Measurements from ENCODE around the gene TEDDM1.
A peak's percentile ranks its signal among the peaks of the same experiment; 100 is the strongest.
"Not testable (repeated sequence)": the region's sequence is repeated elsewhere in the genome, so short reads cannot be mapped to it uniquely, and the experiment has no call there.

The TEDDM1 gene

GRCh38 chr1:182405578-182405977 is 5.1 kb upstream of the TEDDM1 start:
- no peak for DNase-seq

GRCh38 chr1:182404781-182405180 is 4.3 kb upstream of the TEDDM1 start:
- no peak for DNase-seq

GRCh38 chr1:182397653-182398393 is 2.6 kb downstream of the TEDDM1 start:
- no peak for DNase-seq

DNA sequence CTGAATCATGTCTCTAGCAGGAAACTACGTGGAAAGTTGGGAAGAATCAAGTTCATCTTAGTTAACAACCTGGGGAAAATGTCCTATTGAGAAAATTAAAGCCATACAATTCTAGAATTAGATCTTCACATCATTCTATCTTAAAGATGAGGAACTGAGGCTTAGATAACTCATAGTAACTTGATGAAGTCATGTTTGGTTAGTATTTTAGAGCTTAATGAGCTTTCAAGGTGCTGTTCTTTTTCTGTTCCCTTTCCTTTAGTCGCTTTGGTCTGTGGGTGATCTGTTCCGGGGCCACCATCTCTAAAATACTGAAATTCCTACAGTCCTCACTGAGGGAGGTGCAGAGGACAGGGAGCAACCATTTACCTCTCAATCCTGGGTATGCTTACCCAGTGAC is 4.6 kb downstream of the TEDDM1 start:
- no peak for DNase-seq

GRCh38 chr1:182394055-182394775 is 6.3 kb downstream of the TEDDM1 start:
- no peak for DNase-seq

DNA sequence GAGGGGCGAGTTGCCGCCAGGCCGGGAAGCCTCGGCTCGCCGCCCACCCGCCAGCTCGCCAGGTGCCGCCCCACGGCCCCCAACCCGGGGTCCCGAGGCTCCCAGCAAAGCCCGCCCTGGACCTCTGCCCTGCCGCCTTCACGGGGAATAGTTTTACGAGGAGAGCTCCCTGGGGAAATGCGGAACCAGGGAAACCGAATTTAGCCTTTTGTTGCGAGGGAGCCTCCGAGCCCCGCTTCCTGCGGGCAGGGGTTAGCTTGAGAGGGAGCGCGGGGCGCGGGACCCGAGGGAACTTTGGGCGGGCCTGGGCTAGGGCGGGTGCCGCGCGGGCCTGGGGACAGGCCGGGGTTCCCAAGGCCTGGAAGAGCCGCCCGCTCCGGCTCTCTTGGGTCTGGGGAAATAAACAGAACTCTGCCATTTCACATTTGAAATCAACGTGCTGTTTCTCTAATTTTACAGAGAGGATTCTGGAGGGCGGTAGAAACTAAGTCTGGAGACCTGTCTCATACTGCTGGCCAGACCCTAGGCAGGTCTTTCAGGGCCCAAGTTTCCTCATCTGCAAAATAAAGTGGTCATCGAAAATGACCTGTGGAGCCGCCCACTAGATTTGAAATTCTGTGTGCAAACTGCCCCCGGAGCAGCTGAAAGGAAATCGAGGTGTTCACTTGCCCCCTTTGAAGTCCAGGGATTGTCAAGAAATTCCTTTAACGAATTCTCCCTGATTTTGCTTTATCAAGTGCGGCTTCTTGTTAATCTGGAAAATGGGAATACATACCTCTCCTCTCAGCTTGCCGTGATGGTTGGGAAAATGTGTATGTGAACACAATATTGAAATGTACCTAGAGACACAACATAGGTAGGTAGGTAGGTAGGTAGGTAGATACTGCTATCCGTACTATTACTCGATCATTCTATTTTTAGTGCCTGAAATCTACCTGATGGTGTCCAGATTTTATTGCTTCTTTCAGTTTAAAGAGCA is 8.1 kb downstream of the TEDDM1 start:
- DNase-seq = no peak

DNA sequence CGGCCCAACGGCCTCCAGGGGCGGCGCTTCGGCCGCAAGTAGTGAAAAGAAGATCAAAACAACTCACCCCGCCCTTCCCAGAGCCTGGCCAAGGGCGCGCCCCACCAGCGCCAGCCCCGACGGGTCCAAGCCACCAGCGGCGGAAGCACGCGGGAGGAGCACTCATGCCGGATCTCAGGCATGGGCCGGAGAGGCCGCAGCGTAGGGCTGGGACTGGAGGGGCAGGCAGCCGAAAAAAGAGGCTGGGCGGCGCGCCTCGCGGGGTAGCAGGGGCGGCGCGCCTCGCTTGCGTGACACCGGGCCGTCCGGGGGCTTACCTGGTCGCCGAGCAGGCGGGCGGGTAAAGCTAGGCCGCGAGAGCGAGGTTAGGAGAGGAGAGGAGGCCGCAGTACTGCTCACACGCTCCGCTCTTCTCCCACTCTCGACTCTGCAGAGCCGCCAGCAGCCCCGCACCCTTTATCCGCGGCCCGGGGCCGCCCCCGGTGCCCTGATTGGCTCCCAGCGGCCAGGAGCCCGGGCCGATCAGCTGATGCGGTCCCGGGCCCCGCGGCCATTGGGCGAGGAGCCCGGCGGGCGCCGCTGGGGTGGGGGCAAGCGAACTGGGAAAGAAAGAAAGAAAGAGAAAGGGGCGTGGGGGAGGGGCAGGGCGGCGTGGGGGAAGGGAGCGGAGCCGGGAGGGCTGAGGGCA is 9.0 kb downstream of the TEDDM1 start, which contains the start of gene GLUL:
Gene GLUL, minus strand, starts transcription at position 429 of the 688 bp plus-strand sequence. CDS start 3,053 bp downstream, outside the sequence.
- DNase-seq = peak; percentile 77

DNA sequence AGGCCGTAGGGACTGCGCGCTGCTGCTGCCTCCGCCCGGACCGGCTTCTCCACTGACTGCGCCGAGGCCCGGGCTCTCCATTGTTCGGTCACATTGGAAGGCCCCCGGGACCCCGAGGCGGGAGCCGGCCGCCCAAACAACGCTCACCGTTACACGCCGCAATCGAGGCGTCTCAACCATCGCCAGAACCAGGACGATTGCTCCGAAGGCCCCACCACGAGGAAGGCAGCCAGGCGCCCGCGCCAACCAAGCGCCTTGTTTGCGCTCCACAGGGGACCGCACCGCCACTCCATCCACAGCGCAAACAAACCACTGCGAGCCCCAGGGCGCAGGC is 9.5 kb downstream of the TEDDM1 start:
- no peak for DNase-seq

GRCh38 chr1:182389619-182390047 is 10.8 kb downstream of the TEDDM1 start:
- no peak for DNase-seq

GRCh38 chr1:182388392-182389134 is 11.9 kb downstream of the TEDDM1 start:
- DNase-seq = no peak

GRCh38 chr1:182387566-182387965 is 12.9 kb downstream of the TEDDM1 start:
- DNase-seq = no peak

DNA sequence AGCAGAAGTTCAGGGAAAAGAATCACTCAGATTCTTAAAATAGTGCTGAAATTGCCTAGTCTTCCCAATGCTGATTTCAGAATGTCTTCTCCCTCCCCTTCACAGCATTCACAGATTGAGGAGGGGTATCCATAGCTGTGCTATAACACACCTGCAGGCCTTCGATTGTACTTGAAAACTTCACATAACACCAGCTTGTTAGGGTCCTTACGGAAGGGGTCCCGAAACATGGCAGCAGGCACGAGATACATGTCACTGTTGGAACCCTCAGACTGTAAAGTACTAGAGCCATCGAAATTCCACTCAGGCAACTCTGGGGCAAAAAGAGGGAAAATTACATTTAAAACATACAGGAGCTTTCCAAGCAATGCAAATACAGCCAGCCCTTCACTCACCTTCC is 13.5 kb downstream of the TEDDM1 start:
- no peak for DNase-seq

- no peak for DNase-seq
Measured at GRCh38 chr1:182385885-182386853, 14.3 kb downstream of the TEDDM1 start.

GRCh38 chr1:182384387-182384960 is 16.0 kb downstream of the TEDDM1 start:
- no peak for DNase-seq

GRCh38 chr1:182383934-182384333 is 16.5 kb downstream of the TEDDM1 start:
- DNase-seq = no peak

DNA sequence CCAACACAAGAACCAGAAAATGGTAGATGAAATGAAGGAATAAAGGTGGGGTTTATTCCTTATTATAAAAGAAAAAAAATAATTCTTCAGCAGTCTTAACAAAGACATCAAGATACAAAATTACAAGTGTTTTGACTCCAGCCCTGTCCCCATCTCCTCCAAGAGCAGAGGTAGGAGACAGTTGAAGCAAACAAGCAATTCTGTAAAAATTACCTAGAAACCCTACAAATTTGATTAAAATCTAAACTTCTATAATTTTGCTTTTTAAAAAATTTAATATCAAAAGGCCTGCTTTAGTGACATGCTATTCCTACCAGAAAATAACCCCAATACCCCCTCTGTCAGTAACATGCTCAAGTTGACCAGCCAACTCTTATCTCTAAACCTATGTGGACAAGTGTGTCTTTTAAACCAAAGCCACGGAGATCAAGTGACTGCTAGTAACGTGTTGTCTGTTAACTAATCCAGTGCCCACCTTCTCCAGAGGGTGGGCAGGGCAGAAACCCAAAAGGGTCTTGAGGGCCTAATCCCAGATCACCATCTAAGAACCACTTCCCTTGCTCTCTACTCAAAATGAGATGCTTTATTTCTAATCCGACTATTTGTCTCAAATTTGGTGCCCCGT is 17.3 kb downstream of the TEDDM1 start:
- DNase-seq = no peak

- no peak for DNase-seq
Measured at GRCh38 chr1:182381962-182382819, 18.3 kb downstream of the TEDDM1 start.

- DNase-seq = no peak
Measured at GRCh38 chr1:182380199-182380598, 20.3 kb downstream of the TEDDM1 start.

- not testable (repeated sequence) for DNase-seq
Measured at GRCh38 chr1:182379781-182380180, 20.7 kb downstream of the TEDDM1 start.

Data from activated CD4-positive, CD25-positive, alpha-beta regulatory T cell treated with anti-CD3 and anti-CD28 coated beads, Interleukin-2, amount 50 U/mL, for 72 hours (primary cell).